Mesenchymal stem cell (in vitro differentiated cells and primary cell): Measurements from ENCODE around the gene PLEKHG1.

Experiments
- DNase-seq: peaks from one replicate; pipeline ENCODE4 v3.0.0-alpha.2; 2013
- H2AFZ ChIP-seq: one replicate; pipeline ENCODE4 v1.6.1; 2013; ENCODE audit warnings: low read depth, mild to moderate bottlenecking, control low read depth, inconsistent platforms, low read length, moderate library complexity
- H2AK5ac ChIP-seq: 2 replicates; pipeline ENCODE4 v1.6.1; 2013; ENCODE audit warnings: low read length, moderate library complexity, mild to moderate bottlenecking, inconsistent platforms; ENCODE audit not compliant: severe bottlenecking
- H2BK120ac ChIP-seq: one replicate; pipeline ENCODE4 v1.6.1; 2013; ENCODE audit warnings: low read depth, mild to moderate bottlenecking, inconsistent platforms, low read length, moderate library complexity
- H2BK12ac ChIP-seq, 2 experiments: one replicate each; pipeline ENCODE4 v1.6.1; 2013; ENCODE audit warnings: inconsistent platforms in 2 of 2, low read length in 2 of 2, mild to moderate bottlenecking in 2 of 2, moderate library complexity in 2 of 2, control low read depth in 1 of 2
- H2BK15ac ChIP-seq: one replicate; pipeline ENCODE4 v1.6.1; 2013; ENCODE audit warnings: mild to moderate bottlenecking, low read depth, inconsistent platforms; ENCODE audit not compliant: poor library complexity, severe bottlenecking
- H2BK5ac ChIP-seq: 2 replicates; pipeline ENCODE4 v1.6.1; 2013; ENCODE audit warnings: low read depth, mild to moderate bottlenecking, low read length, control low read depth, inconsistent platforms; ENCODE audit not compliant: poor library complexity, severe bottlenecking
- H3K14ac ChIP-seq, 2 experiments: one replicate each; pipeline ENCODE4 v1.6.1; 2013; ENCODE audit warnings: inconsistent platforms in 2 of 2, low read length in 2 of 2, control low read depth in 1 of 2, mild to moderate bottlenecking in 1 of 2, moderate library complexity in 1 of 2
- H3K18ac ChIP-seq, 2 experiments: one replicate each; pipeline ENCODE4 v1.6.1; 2013; ENCODE audit warnings: inconsistent platforms in 2 of 2, low read length in 2 of 2, control low read depth in 1 of 2, low read depth in 1 of 2, mild to moderate bottlenecking in 1 of 2
- H3K23ac ChIP-seq, 2 experiments: one replicate each; pipeline ENCODE4 v1.6.1; 2013; ENCODE audit warnings: inconsistent platforms in 2 of 2, low read length in 2 of 2, mild to moderate bottlenecking in 2 of 2, moderate library complexity in 2 of 2, control low read depth in 1 of 2
- H3K27ac ChIP-seq: 2 replicates; pipeline ENCODE4 v1.5.1; 2013; ENCODE audit warnings: mild to moderate bottlenecking, moderate library complexity, low read length, control low read depth, inconsistent platforms; ENCODE audit not compliant: poor library complexity, severe bottlenecking
- H3K27me3 ChIP-seq, 2 experiments: 2 replicates each; pipeline versions ENCODE4 v1.6.1 to v1.7.0; 2013; ENCODE audit warnings: low read length in 2 of 2, mild to moderate bottlenecking in 2 of 2, moderate library complexity in 2 of 2, control low read depth in 1 of 2, inconsistent platforms in 1 of 2; ENCODE audit not compliant: control insufficient read depth in 1 of 2, insufficient read depth in 1 of 2
- H3K36me3 ChIP-seq, 2 experiments: 2 replicates each; pipeline versions ENCODE4 v1.6.1 to v1.7.0; 2013; ENCODE audit warnings: low read length in 2 of 2, control low read depth in 1 of 2, inconsistent platforms in 1 of 2, low read depth in 1 of 2, mild to moderate bottlenecking in 1 of 2; ENCODE audit not compliant: insufficient read depth in 2 of 2, control insufficient read depth in 1 of 2
- H3K4ac ChIP-seq, 2 experiments: one replicate each; pipeline ENCODE4 v1.6.1; 2013; ENCODE audit warnings: inconsistent platforms in 2 of 2, low read length in 2 of 2, mild to moderate bottlenecking in 2 of 2, moderate library complexity in 2 of 2, control low read depth in 1 of 2, low read depth in 1 of 2
- H3K4me1 ChIP-seq: 2 replicates; pipeline ENCODE4 v1.6.1; 2013; ENCODE audit warnings: low read depth, low read length, control low read depth; ENCODE audit not compliant: control insufficient read depth, insufficient read depth
- H3K4me2 ChIP-seq: 2 replicates; pipeline ENCODE4 v1.6.1; 2013; ENCODE audit warnings: low read length, mild to moderate bottlenecking, inconsistent platforms; ENCODE audit not compliant: poor library complexity, severe bottlenecking
- H3K4me3 ChIP-seq, 2 experiments: 2 replicates each; pipeline versions ENCODE4 v1.5.1 to v1.7.0; 2013; ENCODE audit warnings: low read length in 2 of 2, mild to moderate bottlenecking in 2 of 2, control low read depth in 1 of 2, low read depth in 1 of 2; ENCODE audit not compliant: insufficient read depth in 1 of 2
- H3K79me1 ChIP-seq: replicated peaks from 2 replicates; pipeline ENCODE4 v1.6.1; 2013; ENCODE audit warnings: mild to moderate bottlenecking, control low read depth, low read length, inconsistent platforms; ENCODE audit not compliant: poor library complexity, severe bottlenecking
- H3K9ac ChIP-seq: 2 replicates; pipeline ENCODE4 v1.7.0; 2013; ENCODE audit warnings: mild to moderate bottlenecking, low read length, moderate library complexity
- H3K9me3 ChIP-seq: 2 replicates; pipeline ENCODE4 v1.7.0; 2013; ENCODE audit warnings: mild to moderate bottlenecking, low read length; ENCODE audit not compliant: control insufficient read depth
- H4K8ac ChIP-seq: one replicate; pipeline ENCODE4 v1.6.1; 2013; ENCODE audit warnings: inconsistent platforms, mild to moderate bottlenecking, low read length, moderate library complexity
- H4K91ac ChIP-seq: one replicate; pipeline ENCODE4 v1.6.1; 2013; ENCODE audit warnings: mild to moderate bottlenecking, low read length, inconsistent platforms
- WGBS: methylation state at CpG from one replicate; pipeline ENCODE4 v1.1.7; 2013; ENCODE audit warnings: mixed read lengths; 5-methylcytosine and 5-hydroxymethylcytosine counted together

PLEKHG1 gene

DNA sequence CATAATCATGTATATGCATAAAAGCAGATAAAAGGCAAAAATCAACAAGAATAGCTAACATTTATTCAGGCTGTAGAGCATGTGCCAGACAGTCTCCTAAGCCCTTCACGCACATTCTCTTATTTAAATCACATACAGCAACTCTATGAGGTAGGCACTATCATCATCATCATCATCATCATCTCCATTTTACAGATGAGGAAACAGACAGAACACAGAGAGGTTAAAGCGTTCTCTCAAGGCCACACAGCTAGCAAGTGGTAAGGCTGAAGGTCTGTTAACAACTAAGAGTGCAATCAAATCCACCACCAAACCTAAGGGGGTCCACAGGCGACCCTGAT, 857 bp upstream of the PLEKHG1 start:
- Histone ChIP-seq H3K4ac (no peak overlapping the region), H2BK12ac (no peak overlapping the region), H3K9ac (no peak overlapping the region), H2BK5ac (no peak overlapping the region), H2AK5ac (no peak overlapping the region), H2BK120ac (no peak overlapping the region), H3K4me2 (no peak overlapping the region), H4K8ac (no peak overlapping the region), H3K23ac (no peak overlapping the region), H3K4me1 (peaks cover 9% of the 10 kb centered on the region), H3K27me3 (peaks cover 48 to 53% of the 10 kb centered on the region in 2 experiments), H2BK15ac (no peak overlapping the region), H3K36me3 (no peaks in the 10 kb centered on the region), H3K18ac (no peak overlapping the region), H3K9me3 (no peaks in the 10 kb centered on the region), H3K79me1 (peaks cover 2% of the 10 kb centered on the region), H2AFZ (no peak overlapping the region), H4K91ac (no peak overlapping the region), H3K4me3 (no peak overlapping the region), H3K14ac (no peak overlapping the region), H3K27ac (no peak overlapping the region)
- WGBS: 93% methylated on average over 3 of the region's 3 CpGs
- DNase-seq: no peak

DNA sequence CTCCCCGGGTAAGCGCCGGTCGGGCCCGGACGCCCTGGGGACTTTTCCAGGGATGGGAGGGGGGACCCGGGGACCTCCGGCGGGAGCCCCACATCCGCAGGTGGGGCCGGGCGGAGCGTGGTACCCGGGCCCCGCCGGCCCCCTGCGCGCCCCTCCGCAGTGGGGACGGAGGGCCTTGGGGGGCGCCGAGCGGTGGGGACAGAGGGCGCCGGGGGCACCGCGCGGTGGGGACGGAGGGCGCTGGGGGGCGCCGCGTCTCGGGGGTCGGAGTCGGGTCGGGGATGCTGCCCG, 270 bp downstream of the PLEKHG1 start:
- peak overlapping the region; percentile 65 for H3K9ac ChIP-seq
- no peak overlapping the region for H4K91ac ChIP-seq
- H3K9me3 ChIP-seq: no peaks in the 10 kb centered on the region
- H3K79me1 ChIP-seq: peaks cover 2% of the 10 kb centered on the region
- no peak overlapping the region for H2BK120ac ChIP-seq
- no peak overlapping the region for H2BK15ac ChIP-seq
- DNase-seq: no peak
- H3K36me3 ChIP-seq: no peaks in the 10 kb centered on the region
- no peak overlapping the region for H3K27ac ChIP-seq
- H2BK12ac ChIP-seq: no peak overlapping the region
- no peak overlapping the region for H3K18ac ChIP-seq
- H2BK5ac ChIP-seq: no peak overlapping the region
- H3K4me3 ChIP-seq: peak overlapping the region; percentile 71 to 76
- no peak overlapping the region for H3K14ac ChIP-seq
- H3K27me3 ChIP-seq: peaks cover 52 to 53% of the 10 kb centered on the region in 2 experiments
- H2AK5ac ChIP-seq: no peak overlapping the region
- no peak overlapping the region for H3K23ac ChIP-seq
- H2AFZ ChIP-seq: peak overlapping the region; percentile 19
- peak overlapping the region; percentile 98 for H3K4me2 ChIP-seq
- 0% methylated on average over 22 of the region's 38 CpGs for WGBS
- H3K4ac ChIP-seq: no peak overlapping the region
- peak overlapping the region; percentile 24 for H4K8ac ChIP-seq
- H3K4me1 ChIP-seq: peaks cover 9% of the 10 kb centered on the region

- no peak overlapping the region for H2BK5ac ChIP-seq
- peak overlapping the region; percentile 74 for H2BK120ac ChIP-seq
- peaks cover 2% of the 10 kb centered on the region for H3K79me1 ChIP-seq
- H3K9me3 ChIP-seq: no peaks in the 10 kb centered on the region
- H3K27ac ChIP-seq: no peak overlapping the region
- H4K91ac ChIP-seq: no peak overlapping the region
- H3K4ac ChIP-seq: no peak overlapping the region
- H2AK5ac ChIP-seq: no peak overlapping the region
- no peaks in the 10 kb centered on the region for H3K36me3 ChIP-seq
- H2BK15ac ChIP-seq: no peak overlapping the region
- peak; percentile 61 for DNase-seq
- peaks cover 51 to 57% of the 10 kb centered on the region in 2 experiments for H3K27me3 ChIP-seq
- peak overlapping the region in 1 of 2 experiments; percentile 49 for H3K14ac ChIP-seq
- H3K18ac ChIP-seq: no peak overlapping the region
- no peak overlapping the region for H3K23ac ChIP-seq
- peaks cover 9% of the 10 kb centered on the region for H3K4me1 ChIP-seq
- H2AFZ ChIP-seq: peak overlapping the region; percentile 65
- 1% methylated on average over 58 of the region's 69 CpGs for WGBS
- H3K4me3 ChIP-seq: peak overlapping the region; percentile 71 to 76
- H3K9ac ChIP-seq: peak overlapping the region; percentile 60
- H3K4me2 ChIP-seq: peak overlapping the region; percentile 98
- H4K8ac ChIP-seq: no peak overlapping the region
- no peak overlapping the region for H2BK12ac ChIP-seq
Measured at GRCh38 chr6:150600301-150601017, 774 bp downstream of the PLEKHG1 start.

DNA sequence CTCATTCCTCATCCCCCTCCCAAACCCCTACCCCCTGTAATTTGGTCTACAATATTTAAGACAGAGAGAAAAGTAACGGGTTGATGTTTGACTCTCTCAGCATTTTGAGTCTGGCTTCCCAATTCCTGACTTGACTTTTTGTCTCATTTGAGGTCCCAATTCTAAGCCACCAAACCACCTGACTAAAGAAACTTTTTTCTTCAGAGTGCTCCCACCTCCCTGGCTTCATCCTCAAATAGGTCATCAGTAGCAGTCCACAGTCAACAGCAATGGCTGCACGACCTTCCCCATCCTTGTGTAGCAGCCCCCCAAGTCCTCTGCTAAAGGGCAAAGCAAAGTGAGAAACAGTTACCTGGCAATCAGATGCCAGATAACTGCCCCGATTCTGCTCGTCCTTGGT, 1.8 kb downstream of the PLEKHG1 start:
- Histone ChIP-seq H3K4me2 (no peak overlapping the region), H3K27me3 (peaks cover 48 to 56% of the 10 kb centered on the region in 2 experiments), H3K79me1 (peaks cover 2% of the 10 kb centered on the region), H3K9me3 (no peaks in the 10 kb centered on the region), H3K36me3 (no peaks in the 10 kb centered on the region), H2BK15ac (no peak overlapping the region), H3K23ac (no peak overlapping the region), H2AFZ (no peak overlapping the region), H3K14ac (no peak overlapping the region), H2AK5ac (no peak overlapping the region), H2BK120ac (no peak overlapping the region), H2BK12ac (no peak overlapping the region), H4K91ac (no peak overlapping the region), H3K4me1 (peaks cover 9% of the 10 kb centered on the region), H2BK5ac (no peak overlapping the region), H3K4ac (no peak overlapping the region), H4K8ac (no peak overlapping the region), H3K9ac (no peak overlapping the region), H3K18ac (no peak overlapping the region), H3K4me3 (no peak overlapping the region), H3K27ac (no peak overlapping the region)
- 86% methylated on average over 4 of the region's 4 CpGs for WGBS
- DNase-seq: no peak
